GM18502 (cell line): ENCODE measurements around the gene LAIR1.
"Not testable (repeated sequence)": the region's sequence is repeated elsewhere in the genome, so short reads cannot be mapped to it uniquely, and the experiment has no call there.

Experiments used
- ATAC-seq: cut with Tn5 transposase; IDR thresholded peaks from one replicate; pipeline ENCODE4 v1.9.1; 2021; ENCODE audit warnings: mild to moderate bottlenecking; ENCODE audit not compliant: unreplicated experiment, poor library complexity

LAIR1 gene

GRCh38 chr19:54351474-54351873 is 13.3 kb downstream of the LAIR1 start:
- no peak for ATAC-seq

DNA sequence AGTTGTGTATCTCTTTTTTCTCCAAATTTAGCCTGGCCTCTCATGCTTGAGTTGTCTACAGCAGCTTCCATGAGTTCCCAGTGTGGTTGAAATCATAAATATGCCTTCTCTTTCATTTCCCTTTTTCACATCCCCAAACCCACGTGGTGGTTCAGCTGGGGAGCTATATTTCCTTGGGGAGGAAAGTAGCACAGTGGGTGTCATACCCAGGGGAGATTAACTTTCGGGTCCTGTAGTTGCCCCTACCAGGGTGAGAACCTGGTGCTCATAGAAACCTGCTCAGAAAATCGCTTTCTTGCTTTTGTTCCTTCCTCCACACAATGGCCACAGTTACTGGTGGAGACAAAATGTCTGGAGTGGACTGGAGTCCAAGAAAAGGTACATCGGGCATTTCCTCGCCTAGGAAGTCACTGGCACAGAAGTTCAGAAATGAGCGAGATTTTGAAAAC is 18.8 kb downstream of the LAIR1 start:
- no peak for ATAC-seq

DNA sequence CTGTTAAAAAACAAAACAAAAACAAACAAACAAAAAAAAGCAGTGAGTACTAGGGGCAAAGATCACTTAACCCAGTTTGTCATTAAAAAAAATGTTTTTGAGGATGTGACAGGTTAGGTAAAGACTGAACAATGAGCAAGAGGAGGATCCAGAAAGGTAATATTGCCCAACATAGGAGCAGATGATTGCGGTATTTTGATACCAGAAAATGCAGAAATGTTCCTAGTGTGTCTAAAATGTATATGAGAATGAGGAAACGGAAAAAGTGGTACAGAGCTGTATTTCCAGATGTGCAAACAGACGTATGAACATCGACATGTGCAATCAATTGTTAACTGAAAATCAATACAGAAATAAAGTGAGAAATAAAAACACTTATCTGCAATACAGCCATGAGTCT is 20.9 kb downstream of the LAIR1 start:
- ATAC-seq, result no peak

DNA sequence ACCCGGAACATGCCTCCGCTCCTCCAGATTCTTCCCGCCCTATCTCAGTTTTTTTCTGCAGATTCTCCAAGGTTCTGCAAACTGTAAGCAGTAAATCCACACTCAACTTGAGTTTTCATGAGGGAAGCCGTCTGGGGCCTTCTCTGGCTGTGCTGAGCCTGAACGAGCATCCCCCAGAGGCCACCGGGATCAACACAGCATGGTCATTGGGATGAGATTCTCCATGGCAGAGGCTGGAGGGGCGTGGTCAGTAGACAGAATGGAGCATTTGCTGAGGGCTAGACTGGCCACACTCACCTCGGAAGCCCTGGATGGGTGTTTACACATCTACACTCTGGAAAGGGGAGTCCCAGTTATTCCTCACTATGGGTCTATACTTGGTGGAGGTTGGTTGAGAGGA is 23.4 kb downstream of the LAIR1 start:
- ATAC-seq, result no peak

- ATAC-seq, result no peak
Observed at GRCh38 chr19:54339646-54340358, 24.9 kb downstream of the LAIR1 start.

- no peak for ATAC-seq
Observed at GRCh38 chr19:54338521-54338920, 26.2 kb downstream of the LAIR1 start.

DNA sequence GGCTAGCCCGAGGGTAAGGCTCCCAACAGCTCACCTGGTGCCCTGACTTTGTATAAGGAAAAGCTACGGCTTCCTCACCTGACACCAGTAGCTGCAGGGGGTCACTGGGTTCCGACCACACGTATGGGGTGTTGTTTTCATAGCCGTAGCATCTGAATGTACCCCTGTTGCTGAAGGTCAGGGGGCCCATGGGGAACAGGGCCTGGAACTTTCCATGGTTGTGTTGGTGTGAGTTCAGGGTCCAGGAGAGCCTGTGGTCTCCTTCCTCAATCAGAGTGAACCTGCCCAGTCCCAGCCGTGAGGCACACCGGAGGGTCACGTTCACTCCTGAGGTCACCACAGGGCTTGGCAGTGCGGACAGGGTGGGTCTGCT is 26.9 kb downstream of the LAIR1 start:
- ATAC-seq, result no peak

- no peak for ATAC-seq
Observed at GRCh38 chr19:54336893-54337857, 27.6 kb downstream of the LAIR1 start.

DNA sequence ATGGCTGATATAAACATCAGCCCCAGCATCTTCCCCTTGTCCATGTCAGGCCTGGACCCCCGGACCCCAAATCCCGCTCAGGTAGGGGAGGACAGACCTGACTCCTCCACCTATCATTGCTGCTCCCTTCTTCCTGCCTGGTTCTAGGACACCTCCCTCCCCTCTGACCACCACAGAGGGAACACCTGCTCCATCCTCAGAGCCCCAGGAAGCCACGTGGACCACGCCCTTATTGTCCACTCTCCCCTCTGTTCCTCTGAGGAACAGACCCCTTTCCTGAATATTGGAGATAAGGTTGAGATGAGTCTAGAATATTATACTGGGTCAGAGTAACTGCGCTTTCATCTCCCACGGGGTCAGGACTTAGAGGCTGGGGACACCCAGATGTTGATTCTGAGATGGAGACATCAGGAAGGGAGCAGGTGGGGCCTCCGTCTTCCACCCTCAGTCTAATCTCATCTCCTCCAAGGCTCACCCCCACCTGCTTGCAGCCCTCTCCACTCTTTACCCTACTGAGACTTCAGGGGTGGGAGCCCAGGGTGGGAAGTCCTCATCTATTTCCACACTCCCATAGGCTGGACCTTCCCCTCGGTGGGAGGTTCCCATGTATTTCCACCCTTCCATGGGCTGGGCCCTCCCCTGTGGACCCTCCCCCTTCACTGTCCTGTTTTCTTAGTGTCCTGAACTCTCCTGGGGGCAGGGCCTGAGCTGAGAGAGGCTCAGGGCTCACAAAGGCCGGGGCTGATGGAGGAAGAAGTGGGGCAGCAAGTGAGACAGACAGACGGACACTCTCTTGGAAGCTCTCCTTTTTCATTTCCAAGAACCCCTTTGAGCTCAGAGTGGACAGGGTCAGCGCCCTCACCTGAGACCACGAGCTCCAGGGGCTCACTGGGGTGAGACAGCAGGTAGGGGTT is 28.5 kb downstream of the LAIR1 start:
- no peak for ATAC-seq

- no peak for ATAC-seq
Observed at GRCh38 chr19:54335164-54335563, 29.6 kb downstream of the LAIR1 start.

GRCh38 chr19:54333586-54334298 is 31.0 kb downstream of the LAIR1 start:
- ATAC-seq, result no peak

GRCh38 chr19:54332149-54332548 is 32.6 kb downstream of the LAIR1 start:
- ATAC-seq, result no peak

DNA sequence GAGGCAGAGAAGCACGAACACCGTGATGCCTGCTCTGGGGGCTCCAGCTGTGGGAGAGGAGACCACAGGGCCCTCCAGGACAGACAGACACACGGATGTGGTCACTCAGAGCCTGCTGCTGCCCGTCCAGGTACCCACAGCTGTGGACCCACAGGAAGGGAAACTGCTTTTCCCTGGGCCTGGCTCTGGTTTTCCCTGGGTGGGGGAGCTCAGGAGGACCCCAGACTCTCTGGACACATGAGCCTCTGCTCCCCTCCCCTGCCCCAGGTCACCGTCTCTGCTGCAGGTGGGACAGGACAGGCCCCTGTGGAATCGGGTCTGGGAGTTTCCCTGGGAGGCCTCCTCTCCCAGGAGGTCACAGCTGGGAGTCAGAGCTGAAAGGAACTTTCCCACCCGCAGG is 33.1 kb downstream of the LAIR1 start:
- ATAC-seq, result no peak

DNA sequence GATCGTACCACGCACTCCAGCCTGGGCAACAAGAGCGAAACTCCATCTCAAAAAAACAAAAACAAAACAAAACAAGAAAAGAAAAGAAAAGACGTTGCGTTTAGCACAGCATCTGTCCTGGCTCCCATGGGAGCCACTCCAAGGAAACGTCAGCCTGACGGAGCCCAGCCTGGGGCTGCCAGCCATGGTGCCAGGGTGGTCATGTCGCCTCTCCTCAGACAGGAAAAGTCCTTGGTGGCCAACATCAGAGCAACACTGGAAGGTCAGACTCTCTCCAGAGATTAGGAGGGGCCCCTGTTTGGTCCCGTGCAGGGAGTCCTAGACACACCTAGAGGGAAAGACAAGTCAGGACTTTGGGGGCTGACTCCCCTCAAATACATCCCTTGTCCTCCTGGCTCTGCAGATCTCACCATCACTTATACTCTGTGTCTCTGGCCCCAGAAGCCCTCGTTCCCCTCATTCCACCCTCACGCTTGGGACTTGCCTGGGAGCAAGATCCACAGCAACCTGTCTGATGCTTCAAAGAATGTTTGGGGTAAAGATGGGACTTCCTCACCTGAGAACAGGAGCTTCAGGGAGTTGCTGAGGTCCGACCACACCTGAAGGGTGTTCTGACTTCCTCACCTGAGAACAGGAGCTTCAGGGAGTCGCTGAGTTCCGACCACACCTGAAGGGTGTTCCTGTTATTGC is 35.1 kb downstream of the LAIR1 start:
- no peak for ATAC-seq

DNA sequence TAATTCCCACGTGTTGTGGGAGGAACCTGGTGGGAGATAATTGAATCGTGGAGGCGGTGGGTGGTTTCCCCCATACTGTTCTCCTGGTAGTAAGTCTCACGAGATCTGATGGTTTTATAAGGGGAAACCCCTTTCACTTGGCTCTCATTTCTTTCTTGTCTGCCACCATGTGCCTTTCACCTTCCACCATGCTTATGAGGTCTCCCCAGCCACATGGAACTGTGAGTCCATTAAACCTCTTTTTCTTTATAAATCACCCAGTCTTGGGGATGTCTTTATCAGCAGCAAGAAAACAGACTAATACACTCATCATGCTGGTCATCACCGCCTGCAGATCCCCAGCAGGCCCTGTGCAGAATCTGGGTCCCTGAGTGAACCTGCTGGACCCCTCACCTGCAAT is 36.0 kb downstream of the LAIR1 start:
- not testable (repeated sequence) for ATAC-seq

GRCh38 chr19:54325631-54326030 is 39.1 kb downstream of the LAIR1 start:
- no peak for ATAC-seq

DNA sequence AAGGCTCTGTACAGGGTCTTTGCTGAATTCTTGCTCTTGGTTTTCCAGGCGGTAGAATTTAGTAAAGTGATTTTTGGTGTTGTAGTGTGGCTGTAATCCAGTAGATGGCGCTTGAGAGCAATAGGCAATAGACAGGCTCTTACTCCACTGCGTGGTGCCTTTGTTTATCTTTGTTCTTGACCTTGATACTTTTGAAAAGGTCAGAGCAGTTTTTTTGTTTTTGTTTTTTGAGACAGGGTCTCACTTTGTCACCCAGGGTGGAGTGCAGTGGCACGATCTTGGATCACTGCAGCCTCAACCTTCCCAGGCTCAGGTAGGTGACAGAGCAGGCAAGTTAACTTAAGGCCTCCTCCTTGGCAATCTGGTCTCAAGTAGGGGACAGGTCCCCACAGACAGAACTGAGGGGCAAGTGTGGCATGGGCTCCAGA is 39.5 kb downstream of the LAIR1 start:
- ATAC-seq, result no peak

DNA sequence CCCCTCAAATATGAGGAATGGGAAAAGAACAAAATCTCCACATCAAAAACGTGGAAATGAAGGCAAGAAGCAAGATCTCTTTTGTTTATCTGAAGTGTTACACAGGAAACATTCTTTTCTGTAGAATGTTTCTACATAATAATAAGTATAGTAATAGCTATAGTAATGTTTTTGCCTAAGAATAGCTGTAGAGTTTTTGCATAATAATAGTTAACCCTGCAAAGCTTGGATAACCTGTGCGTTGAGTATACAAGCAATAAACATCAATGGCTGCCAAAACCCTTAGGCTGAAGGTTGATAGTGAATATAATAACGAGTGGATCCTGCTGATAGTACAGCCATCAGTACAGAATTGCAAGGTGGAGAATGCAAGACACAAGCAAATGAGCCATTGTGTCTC is 40.7 kb downstream of the LAIR1 start:
- ATAC-seq, result no peak

GRCh38 chr19:54322934-54323333 is 41.8 kb downstream of the LAIR1 start:
- not testable (repeated sequence) for ATAC-seq
